Muscle of leg (tissue), 11 donors: ENCODE measurements around the gene SPHK2. TPM values are rescaled to one million over a fixed set of nuclear protein-coding genes. Genes with fewer than 3 reads are reported as not detected.
A peak's percentile ranks its signal among the peaks of the same experiment; 100 is the strongest.

Experiments used
- DNase-seq: peaks from one replicate; pipeline ENCODE4 v3.0.0; 2013
- H3K27ac ChIP-seq: one replicate; pipeline ENCODE4 v1.5.1; 2013; ENCODE audit warnings: mild to moderate bottlenecking, low read length, control low read depth
- H3K27me3 ChIP-seq: one replicate; pipeline ENCODE4 v1.6.1; 2013; ENCODE audit warnings: low read length; ENCODE audit not compliant: control insufficient read depth, insufficient read depth
- H3K36me3 ChIP-seq: one replicate; pipeline ENCODE4 v1.6.1; 2013; ENCODE audit warnings: low read length; ENCODE audit not compliant: control insufficient read depth, insufficient read depth
- H3K4me1 ChIP-seq: one replicate; pipeline ENCODE4 v1.6.1; 2013; ENCODE audit warnings: low read length; ENCODE audit not compliant: control insufficient read depth, insufficient read depth
- H3K4me3 ChIP-seq: one replicate; pipeline ENCODE4 v1.5.1; 2013; ENCODE audit warnings: low read length, control low read depth
- H3K9me3 ChIP-seq: replicated peaks from 2 replicates; pipeline ENCODE4 v1.6.1; 2013; ENCODE audit warnings: low read depth, low read length; ENCODE audit not compliant: control insufficient read depth
- WGBS: methylation state at CpG from one replicate; pipeline ENCODE4 v1.1.5; 2013; ENCODE audit warnings: missing lambda C conversion rate; ENCODE audit not compliant: insufficient coverage; 5-methylcytosine and 5-hydroxymethylcytosine counted together
- polyA plus RNA-seq, 8 donors: library from polyadenylated mRNA; unstranded; fragments of 120-200 nt; gene quantifications; one replicate each; pipeline versions ENCODE4 v1.2.1 to v1.2.3, GENCODE V29; 2013; ENCODE audit warnings: inconsistent platforms in 1 of 8, low replicate concordance in 1 of 8; ENCODE audit not compliant: insufficient read length in 8 of 8, insufficient read depth in 1 of 8
- total RNA-seq: library from RNA; stranded (reverse); fragments of 120-200 nt; gene quantifications from one replicate; pipeline ENCODE4 v1.2.4, GENCODE V29; 2013

Gene SPHK2
- total and polyA plus RNA-seq, 9 donors: 4.1 to 11.8 (median 9.6) TPM

- no peak overlapping the region for H3K27ac ChIP-seq
- no peaks in the 10 kb centered on the region for H3K4me1 ChIP-seq
- H3K9me3 ChIP-seq: no peaks in the 10 kb centered on the region
- peaks cover 2% of the 10 kb centered on the region for H3K27me3 ChIP-seq
- no peak overlapping the region for H3K4me3 ChIP-seq
- no peaks in the 10 kb centered on the region for H3K36me3 ChIP-seq
- WGBS: 81% methylated on average over 4 of the region's 9 CpGs
- DNase-seq: no peak
Observed at GRCh38 chr19:48603850-48604249, 15.5 kb upstream of the SPHK2 start.

GRCh38 chr19:48606463-48607358 lies 12.6 kb upstream of the SPHK2 start, which contains the start of gene SPACA4:
TSS of gene SPACA4 (plus strand) at chr19:48606742. CDS start at chr19:48606979, 237 bp downstream.
- no peak for DNase-seq
- WGBS: 87% methylated on average over 38 of the region's 39 CpGs
- Histone ChIP-seq H3K27me3 (no peaks in the 10 kb centered on the region), H3K9me3 (no peaks in the 10 kb centered on the region), H3K36me3 (no peaks in the 10 kb centered on the region), H3K4me3 (no peak within 1 kb of the TSS), H3K27ac (no peak within 1 kb of the TSS), H3K4me1 (no peaks in the 10 kb centered on the region)

GRCh38 chr19:48607359-48607755 lies 11.9 kb upstream of the SPHK2 start:
- no peak for DNase-seq
- Histone ChIP-seq H3K27ac (no peak overlapping the region), H3K4me3 (no peak overlapping the region), H3K4me1 (no peaks in the 10 kb centered on the region), H3K36me3 (no peaks in the 10 kb centered on the region), H3K9me3 (no peaks in the 10 kb centered on the region), H3K27me3 (no peaks in the 10 kb centered on the region)
- 70% methylated on average over 2 of the region's 7 CpGs for WGBS

GRCh38 chr19:48608798-48609263 lies 10.5 kb upstream of the SPHK2 start:
- Histone ChIP-seq H3K36me3 (no peaks in the 10 kb centered on the region), H3K27ac (no peak overlapping the region), H3K9me3 (no peaks in the 10 kb centered on the region), H3K4me3 (no peak overlapping the region), H3K4me1 (peaks cover 4% of the 10 kb centered on the region), H3K27me3 (no peaks in the 10 kb centered on the region)
- DNase-seq: peak; percentile 50
- no CpG with 5 or more reads among the region's 9 CpGs for WGBS

- peaks cover 10% of the 10 kb centered on the region for H3K4me1 ChIP-seq
- no peak for DNase-seq
- H3K36me3 ChIP-seq: peaks cover 5% of the 10 kb centered on the region
- no peak overlapping the region for H3K4me3 ChIP-seq
- H3K27me3 ChIP-seq: no peaks in the 10 kb centered on the region
- no peaks in the 10 kb centered on the region for H3K9me3 ChIP-seq
- no peak overlapping the region for H3K27ac ChIP-seq
- WGBS: 90% methylated on average over 10 of the region's 20 CpGs
Observed at GRCh38 chr19:48609571-48610108, 9.7 kb upstream of the SPHK2 start.

GRCh38 chr19:48611872-48612271 lies 7.4 kb upstream of the SPHK2 start:
- WGBS: 70% methylated on average over 14 of the region's 14 CpGs
- Histone ChIP-seq H3K4me3 (no peak overlapping the region), H3K36me3 (peaks cover 28% of the 10 kb centered on the region), H3K27ac (no peak overlapping the region), H3K27me3 (no peaks in the 10 kb centered on the region), H3K4me1 (peaks cover 20% of the 10 kb centered on the region), H3K9me3 (no peaks in the 10 kb centered on the region)
- DNase-seq: no peak

- peaks cover 34% of the 10 kb centered on the region for H3K4me1 ChIP-seq
Observed at GRCh38 chr19:48613024-48613851, 6.1 kb upstream of the SPHK2 start.

GRCh38 chr19:48613852-48614435 lies 5.4 kb upstream of the SPHK2 start:
- WGBS: 51% methylated on average over 12 of the region's 13 CpGs
- Histone ChIP-seq H3K36me3 (peaks cover 36% of the 10 kb centered on the region), H3K4me1 (peaks cover 35% of the 10 kb centered on the region), H3K27me3 (no peaks in the 10 kb centered on the region), H3K9me3 (no peaks in the 10 kb centered on the region), H3K4me3 (no peak overlapping the region), H3K27ac (no peak overlapping the region)
- no peak for DNase-seq

More at GRCh38 chr19:48613024-48613851, 6.1 kb upstream of the SPHK2 start:
- WGBS: 74% methylated on average over 39 of the region's 39 CpGs
- no peak overlapping the region for H3K4me3 ChIP-seq
- peaks cover 36% of the 10 kb centered on the region for H3K36me3 ChIP-seq
- H3K9me3 ChIP-seq: no peaks in the 10 kb centered on the region
- H3K27me3 ChIP-seq: no peaks in the 10 kb centered on the region
- DNase-seq: no peak
- no peak overlapping the region for H3K27ac ChIP-seq

GRCh38 chr19:48614436-48615230 lies 4.7 kb upstream of the SPHK2 start, which contains the start of gene FAM83E:
TSS of gene FAM83E (minus strand) at chr19:48615076. CDS start at chr19:48613372, 1,704 bp downstream.
- Histone ChIP-seq H3K27ac (no peak within 1 kb of the TSS), H3K4me3 (no peak within 1 kb of the TSS), H3K4me1 (peaks cover 37% of the 10 kb centered on the region), H3K9me3 (no peaks in the 10 kb centered on the region), H3K27me3 (no peaks in the 10 kb centered on the region), H3K36me3 (peaks cover 36% of the 10 kb centered on the region)
- 34% methylated on average over 16 of the region's 31 CpGs for WGBS
- peak; percentile 32 for DNase-seq
